Activated CD8-positive, alpha-beta memory T cell treated with anti-CD3 and anti-CD28 coated beads for 48 hours (primary cell): ENCODE measurements around the gene IPO13.

Experiments
- DNase-seq, 3 experiments: peaks; one replicate each; pipeline ENCODE4 v3.0.0-alpha.2; 2020; ENCODE audit warnings: low read depth in 2 of 3, low spot score in 2 of 3

The IPO13 gene

GRCh38 chr1:44002606-44003157 lies 55.9 kb downstream of the IPO13 start:
- DNase-seq: no peak

- no peak for DNase-seq
Observed at GRCh38 chr1:44008259-44008658, 61.5 kb downstream of the IPO13 start.

GRCh38 chr1:44010935-44011471 lies 64.3 kb downstream of the IPO13 start:
- DNase-seq: no peak

- DNase-seq: no peak
Observed at GRCh38 chr1:44012404-44012803, 65.7 kb downstream of the IPO13 start.

- DNase-seq: no peak
Observed at GRCh38 chr1:44012941-44013609, 66.3 kb downstream of the IPO13 start.

GRCh38 chr1:44013949-44014348 lies 67.2 kb downstream of the IPO13 start:
- no peak for DNase-seq

GRCh38 chr1:44014365-44015104 lies 67.8 kb downstream of the IPO13 start:
- DNase-seq: no peak

- DNase-seq: no peak
Observed at GRCh38 chr1:44015206-44015605, 68.5 kb downstream of the IPO13 start.

- no peak for DNase-seq
Observed at GRCh38 chr1:44016041-44016889, 69.5 kb downstream of the IPO13 start.

GRCh38 chr1:44016890-44017400 lies 70.2 kb downstream of the IPO13 start:
- no peak for DNase-seq
